GM21367 (cell line): ENCODE data around the gene HIVEP3.
A peak's percentile ranks its signal among the peaks of the same experiment; 100 is the strongest.
"Not testable (repeated sequence)": the region's sequence is repeated elsewhere in the genome, so short reads cannot be mapped to it uniquely, and the experiment has no call there.

Experiments
- ATAC-seq: cut with Tn5 transposase; IDR thresholded peaks from one replicate; pipeline ENCODE4 v1.9.1; 2021; ENCODE audit not compliant: unreplicated experiment

The HIVEP3 gene

GRCh38 chr1:41698916-41699860, 219.5 kb downstream of the HIVEP3 start:
- ATAC-seq, result peak; percentile 87

DNA sequence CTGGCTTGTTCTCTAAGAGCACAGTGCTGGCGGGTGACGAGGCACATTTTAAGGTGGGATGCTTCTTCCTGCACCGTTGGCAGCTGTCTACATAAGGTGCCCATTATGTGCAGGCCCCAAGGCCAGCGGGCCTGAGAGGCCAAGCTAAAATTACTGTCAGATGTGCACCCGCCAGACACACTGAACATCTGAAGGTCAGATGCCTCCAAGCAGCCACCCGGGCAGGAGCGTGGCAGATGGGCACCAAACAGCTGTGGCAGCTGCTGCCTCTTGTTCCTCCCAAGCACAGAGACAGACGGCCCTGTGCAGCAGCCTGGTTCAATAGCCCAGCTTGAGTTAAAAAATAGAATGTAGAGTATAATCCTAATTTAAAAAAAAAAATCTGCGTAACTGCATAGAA, 222.3 kb downstream of the HIVEP3 start:
- ATAC-seq, result no peak

DNA sequence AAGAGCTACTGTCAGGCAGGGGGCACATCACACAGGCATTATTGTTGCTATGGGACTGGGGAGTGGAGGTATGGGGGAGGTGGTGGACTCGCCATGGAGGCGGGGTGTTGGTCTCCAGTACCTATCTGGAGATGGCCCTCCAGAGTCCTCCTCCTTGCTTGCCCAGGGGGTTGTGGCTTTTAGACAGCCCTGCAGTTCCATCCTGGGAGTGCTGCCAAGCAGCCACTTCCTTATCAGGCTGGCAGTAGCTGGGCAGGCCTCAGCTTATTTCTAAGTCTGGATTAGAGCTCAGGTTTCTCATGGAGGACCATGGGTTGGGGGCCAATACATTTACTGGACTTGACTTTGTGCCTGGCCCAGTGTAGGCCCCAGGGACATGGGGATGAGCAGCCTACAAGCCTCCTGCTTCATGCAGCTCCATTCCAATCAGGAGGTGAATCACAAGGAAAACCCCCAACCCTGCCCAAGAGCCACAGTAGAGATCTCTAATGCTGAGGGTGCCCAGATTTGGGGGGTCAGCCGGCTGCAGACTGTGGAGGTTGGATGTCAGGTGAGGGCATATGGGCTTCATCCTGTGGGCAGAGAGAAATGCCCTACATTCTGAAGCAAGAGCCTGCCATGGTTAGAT, 223.5 kb downstream of the HIVEP3 start:
- ATAC-seq, result no peak

DNA sequence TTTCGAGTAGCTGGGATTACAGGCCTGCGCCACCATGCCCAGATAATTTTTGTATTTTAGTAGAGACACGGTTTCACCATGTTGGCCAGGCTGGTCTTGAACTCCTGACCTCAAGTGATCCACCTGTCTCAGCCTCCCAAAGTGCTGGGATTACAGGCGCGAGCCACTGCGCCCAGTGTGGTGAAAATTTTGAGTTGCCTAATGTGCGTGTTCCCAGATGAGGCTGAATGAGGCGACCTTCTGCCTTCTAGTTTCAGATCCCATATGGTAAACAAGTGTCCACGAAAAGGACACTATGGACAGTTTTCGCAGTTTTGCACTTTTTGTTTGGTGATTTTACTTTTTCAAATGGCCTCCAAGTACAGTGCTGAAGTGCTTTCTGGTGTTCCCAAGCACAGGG, 226.8 kb downstream of the HIVEP3 start:
- not testable (repeated sequence) for ATAC-seq

- no peak for ATAC-seq
These were observed 227.3 kb downstream of the HIVEP3 start for GRCh38 chr1:41691424-41691823.

GRCh38 chr1:41690331-41690730, 228.4 kb downstream of the HIVEP3 start:
- no peak for ATAC-seq

- ATAC-seq, result no peak
These were observed 229.2 kb downstream of the HIVEP3 start for GRCh38 chr1:41689558-41689981.

DNA sequence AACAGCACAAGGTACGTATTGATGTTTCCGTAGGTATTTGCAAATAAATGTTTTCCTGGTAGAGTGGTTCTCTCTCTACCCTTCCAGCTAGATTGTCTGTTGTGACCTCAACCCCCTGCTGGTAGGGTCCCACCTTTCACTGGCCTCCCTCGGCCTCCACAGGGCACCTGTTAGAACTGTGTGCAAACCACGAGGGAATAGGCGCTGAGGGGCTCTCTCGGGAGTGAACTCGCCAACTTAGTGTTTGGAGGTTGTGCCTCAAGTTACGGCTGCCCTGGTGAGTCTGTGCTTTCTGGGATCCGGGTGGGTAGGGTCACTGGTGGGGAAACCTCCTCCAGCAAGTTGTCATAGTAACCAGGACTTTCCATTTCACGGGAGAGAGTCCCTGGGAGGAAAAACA, 229.6 kb downstream of the HIVEP3 start:
- ATAC-seq, result no peak

- no peak for ATAC-seq
These were observed 231.7 kb downstream of the HIVEP3 start for GRCh38 chr1:41687007-41687406.

- ATAC-seq, result no peak
These were observed 234.8 kb downstream of the HIVEP3 start for GRCh38 chr1:41683681-41684500.

- ATAC-seq, result no peak
These were observed 235.7 kb downstream of the HIVEP3 start for GRCh38 chr1:41682845-41683625.

DNA sequence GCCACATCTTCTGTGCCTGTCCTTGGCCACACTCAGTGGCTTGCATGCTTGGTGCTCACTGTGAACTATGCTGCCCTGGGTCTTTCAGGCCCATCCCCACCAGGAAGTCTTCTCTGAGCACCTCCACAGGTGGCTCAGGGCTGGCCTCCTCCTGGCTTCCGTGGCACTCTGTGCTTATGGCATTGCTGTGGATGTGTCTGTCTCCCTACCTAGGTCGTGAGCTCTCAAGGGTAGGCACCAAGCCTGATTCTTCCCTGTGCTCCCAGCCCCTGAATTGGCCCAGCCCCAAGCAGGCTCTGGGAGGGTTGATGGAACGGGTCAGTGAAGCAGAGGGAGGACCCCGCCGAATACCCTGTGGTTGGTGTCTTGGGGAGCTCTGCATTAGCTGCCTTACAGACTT, 236.6 kb downstream of the HIVEP3 start:
- ATAC-seq, result no peak

GRCh38 chr1:41681331-41682098, 237.2 kb downstream of the HIVEP3 start:
- no peak for ATAC-seq

GRCh38 chr1:41679994-41680393, 238.7 kb downstream of the HIVEP3 start:
- ATAC-seq, result no peak

GRCh38 chr1:41679531-41679930, 239.2 kb downstream of the HIVEP3 start:
- no peak for ATAC-seq

GRCh38 chr1:41678111-41678878, 240.4 kb downstream of the HIVEP3 start:
- peak; percentile 50 for ATAC-seq

DNA sequence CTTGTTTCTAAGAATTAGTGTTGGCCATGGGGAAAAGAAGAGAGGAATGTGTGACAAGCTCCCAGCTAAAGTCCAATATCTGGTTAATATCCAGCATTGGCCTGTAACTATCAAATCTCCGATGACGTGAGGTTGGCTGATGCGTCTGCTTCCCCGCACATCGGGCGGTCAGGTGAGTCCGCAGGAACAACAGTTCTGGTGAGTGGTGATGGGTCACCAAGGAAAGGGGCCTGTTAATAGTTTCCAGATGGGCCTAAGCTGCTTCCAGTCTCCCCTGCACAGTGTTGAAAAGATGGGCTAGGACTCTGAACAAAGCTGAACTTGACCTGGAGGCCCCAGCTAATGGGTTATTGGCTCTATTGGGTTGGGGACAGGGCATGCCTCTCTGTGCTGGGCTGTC, 241.1 kb downstream of the HIVEP3 start:
- ATAC-seq, result no peak

DNA sequence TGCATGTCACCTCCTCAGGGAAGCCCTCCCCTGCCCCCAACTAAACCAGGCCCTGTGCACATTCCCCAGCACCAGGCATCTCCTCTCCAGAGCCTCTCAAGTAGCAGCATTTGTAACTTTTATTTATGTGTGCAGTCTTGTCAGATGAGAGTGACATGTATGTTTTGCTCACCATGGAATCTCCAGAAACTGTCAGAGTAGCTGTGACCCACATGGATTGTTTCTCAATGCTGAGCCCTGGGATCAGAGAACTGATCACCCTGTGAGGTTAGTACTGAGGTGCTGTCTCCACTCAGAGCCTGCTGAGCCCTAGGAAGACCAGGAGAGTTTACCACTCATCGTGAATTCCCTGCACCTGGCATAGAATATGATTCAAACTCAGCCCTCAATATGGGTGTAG, 243.3 kb downstream of the HIVEP3 start:
- no peak for ATAC-seq

- no peak for ATAC-seq
These were observed 244.2 kb downstream of the HIVEP3 start for GRCh38 chr1:41674522-41674921.
